ENCODE data around the gene CFAP97D1. TPM values are rescaled to one million over a fixed set of nuclear protein-coding genes. Genes with fewer than 3 reads are reported as not detected.
A peak's percentile ranks its signal among the peaks of the same experiment; 100 is the strongest.

The CFAP97D1 gene
- total RNA-seq, 4 donors from 2014 or later: 0.42 TPM; not detected in 3

GRCh38 chr17:43827596-43827995, 47.4 kb downstream of the CFAP97D1 start:
- no peak for TF ChIP-seq EP300 (IDR thresholded peaks at IDR 0.05)
- no peak for TF ChIP-seq CTCF (IDR thresholded peaks at IDR 0.05)
- H3K9me3 ChIP-seq: no peaks in the 10 kb centered on the region
- H3K4me3 ChIP-seq: no peak overlapping the region
- 93 to 96% methylated on average over 9 of the region's 9 CpGs for WGBS, 2 donors
- peaks cover 0 to 61% (median 0%) of the 10 kb centered on the region in 3 donors for H3K36me3 ChIP-seq
- no peaks in the 10 kb centered on the region for H3K27me3 ChIP-seq
- DNase-seq (ENCODE audit: low spot score in 2 of 2): no peak
- no peak overlapping the region for H3K27ac ChIP-seq
- peaks cover 0 to 5% (median 2%) of the 10 kb centered on the region in 4 donors for H3K4me1 ChIP-seq

GRCh38 chr17:43829738-43830137, 49.5 kb downstream of the CFAP97D1 start:
- H3K27ac ChIP-seq: no peak overlapping the region
- H3K27me3 ChIP-seq: no peaks in the 10 kb centered on the region
- no peak overlapping the region for H3K4me3 ChIP-seq
- DNase-seq (ENCODE audit: low spot score in 2 of 2): no peak
- H3K36me3 ChIP-seq: peaks cover 0 to 47% (median 0%) of the 10 kb centered on the region in 3 donors
- peaks cover 0 to 16% (median 9%) of the 10 kb centered on the region in 4 donors for H3K4me1 ChIP-seq
- TF ChIP-seq EP300 (IDR thresholded peaks at IDR 0.05) (no peak), POLR2A (IDR thresholded peaks at IDR 0.05) (no peak), CTCF (IDR thresholded peaks at IDR 0.05) (no peak)
- 83 to 92% methylated on average over 11 to 13 of the region's 14 CpGs for WGBS, 2 donors
- no peaks in the 10 kb centered on the region for H3K9me3 ChIP-seq

GRCh38 chr17:43830510-43831140, 50.4 kb downstream of the CFAP97D1 start:
- H3K27ac ChIP-seq: no peak overlapping the region
- H3K4me1 ChIP-seq: peaks cover 0 to 16% (median 9%) of the 10 kb centered on the region in 4 donors
- H3K9me3 ChIP-seq: no peaks in the 10 kb centered on the region
- DNase-seq (ENCODE audit: low spot score in 2 of 2): no peak
- H3K27me3 ChIP-seq: no peaks in the 10 kb centered on the region
- peaks cover 0 to 40% (median 0%) of the 10 kb centered on the region in 3 donors for H3K36me3 ChIP-seq
- H3K4me3 ChIP-seq: no peak overlapping the region
- TF ChIP-seq CTCF (IDR thresholded peaks at IDR 0.05) (no peak), EP300 (IDR thresholded peaks at IDR 0.05) (no peak), POLR2A (IDR thresholded peaks at IDR 0.05) (no peak)
- WGBS, 2 donors: 90 to 92% methylated on average over 7 of the region's 7 CpGs

GRCh38 chr17:43831633-43832032, 51.4 kb downstream of the CFAP97D1 start:
- DNase-seq (ENCODE audit: low spot score in 2 of 2): no peak
- Histone ChIP-seq H3K9me3 (no peaks in the 10 kb centered on the region), H3K36me3 (peaks cover 0 to 35% (median 0%) of the 10 kb centered on the region in 3 donors), H3K27ac (no peak overlapping the region), H3K4me1 (peaks cover 0 to 16% (median 9%) of the 10 kb centered on the region in 4 donors), H3K27me3 (no peaks in the 10 kb centered on the region), H3K4me3 (no peak overlapping the region)
- no peak for TF ChIP-seq EP300 (IDR thresholded peaks at IDR 0.05)
- TF ChIP-seq POLR2A (IDR thresholded peaks at IDR 0.05): no peak
- no peak for TF ChIP-seq CTCF (IDR thresholded peaks at IDR 0.05)
- WGBS, 2 donors: 76 to 77% methylated on average over 6 to 8 of the region's 8 CpGs

- no peak for TF ChIP-seq EP300 (IDR thresholded peaks at IDR 0.05)
- TF ChIP-seq CTCF (IDR thresholded peaks at IDR 0.05): no peak
- no peak for TF ChIP-seq POLR2A (IDR thresholded peaks at IDR 0.05)
- Histone ChIP-seq H3K4me1 (peaks cover 0 to 16% (median 9%) of the 10 kb centered on the region in 4 donors), H3K36me3 (peaks cover 0 to 33% (median 0%) of the 10 kb centered on the region in 3 donors), H3K27ac (peak overlapping the region; percentile 5 to 67 (median 51)), H3K4me3 (peak overlapping the region; percentile 53 to 71 (median 68)), H3K9me3 (no peaks in the 10 kb centered on the region), H3K27me3 (no peaks in the 10 kb centered on the region)
- DNase-seq (ENCODE audit: low spot score in 2 of 2): peak in 1 of 2 donors; percentile 22
- WGBS, 2 donors: 8 to 34% methylated on average over 16 to 39 of the region's 51 CpGs
Measured at GRCh38 chr17:43832168-43832975, 52.1 kb downstream of the CFAP97D1 start.
